Measurements from ENCODE around the gene EPHB1. TPM values are rescaled to one million over a fixed set of nuclear protein-coding genes. Genes with fewer than 3 reads are reported as not detected.

Gene EPHB1
- 3.5 TPM for total RNA-seq
- 10 to 100 TPM; 30.5 to 53.4 (median 40.1) TPM for polyA plus RNA-seq (ENCODE audit: insufficient read depth in 1 of 8, insufficient read length in 8 of 8, low replicate concordance in 1 of 8)
- long read RNA-seq, donor 1, full-length matches to known transcripts = 1 of 1 reads
- long read RNA-seq, donor 1, partial matches to known transcripts = 0 of 1 reads
- long read RNA-seq, donor 1, other reads (novel, unspliced or antisense) = 0 of 1 reads
- long read RNA-seq, donor 2 = 0 reads
- long read RNA-seq, donor 3 = 0 reads
- long read RNA-seq, donor 4 = 0 reads
- long read RNA-seq, donor 5, full-length matches to known transcripts = 1 of 13 reads
- long read RNA-seq, donor 5, partial matches to known transcripts = 7 of 13 reads
- long read RNA-seq, donor 5, other reads (novel, unspliced or antisense) = 5 of 13 reads
- long read RNA-seq, donor 6, full-length matches to known transcripts = 1 of 1 reads
- long read RNA-seq, donor 6, partial matches to known transcripts = 0 of 1 reads
- long read RNA-seq, donor 6, other reads (novel, unspliced or antisense) = 0 of 1 reads
- long read RNA-seq, donor 7 = 0 reads
- long read RNA-seq, donor 8 = 0 reads
- long read RNA-seq, donor 9, partial matches to known transcripts = 5 of 5 reads
- long read RNA-seq, donor 9, other reads (novel, unspliced or antisense) = 0 of 5 reads
- long read RNA-seq, donor 10, partial matches to known transcripts = 12 of 12 reads
- long read RNA-seq, donor 10, other reads (novel, unspliced or antisense) = 0 of 12 reads
- long read RNA-seq, donor 11 = 0 reads

DNA sequence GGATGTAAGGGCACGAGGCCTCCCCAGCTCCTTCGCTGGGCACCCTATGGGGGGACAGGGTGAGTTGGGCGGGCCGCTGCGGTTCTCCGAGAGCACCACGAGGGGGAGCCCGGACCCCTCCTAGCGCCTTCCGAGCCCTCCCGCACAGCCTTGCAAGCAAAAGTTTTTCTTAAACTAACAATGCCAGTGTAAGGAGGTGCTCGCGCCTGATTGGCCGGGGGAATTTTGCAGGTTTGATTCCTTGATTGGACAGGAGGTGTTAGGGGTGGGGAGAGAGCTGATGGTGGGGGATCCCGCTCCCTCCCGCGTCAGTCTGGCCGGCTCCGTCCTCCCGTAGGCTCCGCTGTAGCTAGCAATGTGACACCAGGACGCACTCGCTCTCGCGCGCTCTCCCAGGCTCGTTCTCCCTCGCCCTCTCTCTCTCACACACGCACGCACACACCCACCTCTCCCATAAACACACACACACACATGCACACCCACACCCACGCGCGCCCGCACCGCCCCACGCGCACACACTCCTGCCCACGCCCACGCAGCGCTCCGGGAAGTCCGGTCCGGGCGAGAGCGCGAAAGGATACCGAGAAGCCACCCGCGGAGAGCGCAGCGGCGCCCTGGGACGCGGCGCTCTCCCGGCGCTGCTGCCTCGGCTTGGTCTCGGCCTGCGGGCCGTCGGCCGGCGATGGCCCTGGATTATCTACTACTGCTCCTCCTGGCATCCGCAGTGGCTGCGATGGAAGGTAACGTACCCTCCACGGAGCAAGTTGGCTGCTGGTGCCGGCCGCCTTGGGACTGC is at the start of gene EPHB1:
Gene EPHB1, plus strand, starts transcription at position 311 of the 796 bp plus-strand sequence.
- Histone ChIP-seq H3K27me3 (ENCODE audit: control insufficient read depth, insufficient read depth, low read length) (peaks cover 49% of the 10 kb centered on the region), H3K4me3 (ENCODE audit: low read length) (peak within 1 kb of the TSS; percentile 59), H3K4me1 (ENCODE audit: control insufficient read depth, insufficient read depth, low read length) (peaks cover 34% of the 10 kb centered on the region), H3K36me3 (ENCODE audit: control insufficient read depth, insufficient read depth, low read length) (no peaks in the 10 kb centered on the region), H3K27ac (ENCODE audit: low read length) (peak within 1 kb of the TSS; percentile 59), H3K9me3 (replicated peaks; ENCODE audit: control insufficient read depth, low read depth, low read length) (no peaks in the 10 kb centered on the region)
- peak; percentile 96 for DNase-seq
- WGBS (ENCODE audit: insufficient coverage) = 0% methylated on average over 52 of the region's 70 CpGs

DNA sequence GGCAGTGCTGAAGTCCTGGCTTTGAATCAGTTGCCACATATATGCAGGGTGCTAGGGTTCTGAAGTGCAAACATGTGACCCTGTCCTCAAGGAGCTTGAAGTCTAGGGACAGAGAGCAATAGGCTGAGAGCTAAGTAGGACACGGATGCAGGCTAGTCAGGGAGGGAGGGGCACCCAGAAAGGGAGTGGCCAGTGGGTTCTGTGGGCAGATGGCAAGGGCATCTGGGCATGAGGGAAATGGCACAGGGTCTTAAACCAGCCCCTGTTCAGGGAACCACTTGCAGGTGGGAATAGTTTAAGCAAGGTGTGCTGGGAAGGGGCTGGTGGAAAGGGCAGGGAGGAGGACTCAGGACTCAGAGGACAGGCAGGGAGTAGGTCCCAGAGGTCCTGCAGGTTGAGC is 46.4 kb upstream of the EPHB1 start:
- WGBS (ENCODE audit: insufficient coverage) = 100% methylated on average over 1 of the region's 1 CpG
- Histone ChIP-seq H3K27ac (ENCODE audit: low read length) (no peak overlapping the region), H3K4me1 (ENCODE audit: control insufficient read depth, insufficient read depth, low read length) (peaks cover 19% of the 10 kb centered on the region), H3K27me3 (ENCODE audit: control insufficient read depth, insufficient read depth, low read length) (no peaks in the 10 kb centered on the region), H3K4me3 (ENCODE audit: low read length) (no peak overlapping the region), H3K36me3 (ENCODE audit: control insufficient read depth, insufficient read depth, low read length) (no peaks in the 10 kb centered on the region), H3K9me3 (replicated peaks; ENCODE audit: control insufficient read depth, low read depth, low read length) (no peaks in the 10 kb centered on the region)
- no peak for DNase-seq

DNA sequence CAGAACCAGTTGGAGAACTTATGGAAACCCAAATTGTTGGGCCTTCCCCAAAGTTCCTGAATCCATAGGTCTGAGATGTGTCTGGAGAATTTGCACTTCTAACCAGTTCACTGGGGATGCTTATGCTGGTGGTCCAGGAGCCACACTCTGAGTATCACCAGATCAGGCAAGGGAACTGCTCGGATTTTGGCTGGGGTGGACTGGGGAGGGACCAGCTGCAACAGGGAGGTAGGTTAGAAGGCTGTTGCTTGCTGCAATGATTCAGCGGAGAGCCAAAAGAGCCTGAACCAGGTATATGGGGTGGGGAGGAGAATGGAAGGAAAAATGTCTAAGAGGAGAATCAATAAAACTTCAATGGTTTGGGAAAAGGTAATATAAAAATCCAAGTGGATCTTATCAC is 45.9 kb upstream of the EPHB1 start:
- 72% methylated on average over 2 of the region's 2 CpGs for WGBS (ENCODE audit: insufficient coverage)
- H3K4me1 ChIP-seq (ENCODE audit: control insufficient read depth, insufficient read depth, low read length) = peaks cover 24% of the 10 kb centered on the region
- no peaks in the 10 kb centered on the region for H3K27me3 ChIP-seq (ENCODE audit: control insufficient read depth, insufficient read depth, low read length)
- H3K27ac ChIP-seq (ENCODE audit: low read length) = no peak overlapping the region
- no peaks in the 10 kb centered on the region for H3K9me3 ChIP-seq (replicated peaks; ENCODE audit: control insufficient read depth, low read depth, low read length)
- no peaks in the 10 kb centered on the region for H3K36me3 ChIP-seq (ENCODE audit: control insufficient read depth, insufficient read depth, low read length)
- H3K4me3 ChIP-seq (ENCODE audit: low read length) = no peak overlapping the region
- no peak for DNase-seq

DNA sequence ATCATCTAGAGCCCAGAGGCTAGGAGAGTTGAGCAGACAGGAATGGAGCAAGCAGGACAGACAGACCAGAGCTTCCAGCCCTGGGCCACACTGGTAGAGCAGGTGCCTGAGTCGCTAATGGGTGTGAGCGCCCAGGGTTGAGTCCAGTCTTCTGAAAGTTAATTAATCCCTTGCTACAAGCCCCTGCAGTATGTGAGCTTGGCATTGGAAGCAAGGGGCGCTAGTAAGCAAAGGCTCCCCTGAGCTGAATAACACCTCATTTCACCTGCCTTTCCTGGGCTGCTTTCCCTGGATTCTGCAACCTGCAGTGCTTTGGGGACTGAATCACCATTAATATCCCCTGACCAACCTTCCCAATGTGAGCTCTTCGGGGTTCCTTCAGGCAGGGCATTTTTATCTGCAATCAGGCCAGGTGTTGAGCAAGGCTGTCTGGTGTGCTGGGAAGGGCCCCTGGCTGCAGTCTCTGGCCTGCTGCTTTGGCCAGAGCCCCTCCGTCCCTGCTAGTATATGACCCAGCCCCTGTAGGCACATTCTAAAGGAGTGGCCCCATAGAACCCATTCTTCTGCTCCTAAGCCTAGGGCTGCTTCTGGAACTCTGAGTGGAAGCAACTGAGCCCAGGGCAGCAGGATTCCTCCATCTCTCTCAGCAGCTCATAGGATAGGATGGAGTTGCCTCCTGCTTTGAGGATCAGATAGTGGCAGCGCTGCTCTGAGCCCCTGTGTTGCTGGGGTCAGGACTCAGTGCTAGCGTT is 45.1 kb upstream of the EPHB1 start:
- Histone ChIP-seq H3K36me3 (ENCODE audit: control insufficient read depth, insufficient read depth, low read length) (no peaks in the 10 kb centered on the region), H3K4me1 (ENCODE audit: control insufficient read depth, insufficient read depth, low read length) (peaks cover 32% of the 10 kb centered on the region), H3K9me3 (replicated peaks; ENCODE audit: control insufficient read depth, low read depth, low read length) (no peaks in the 10 kb centered on the region), H3K27me3 (ENCODE audit: control insufficient read depth, insufficient read depth, low read length) (no peaks in the 10 kb centered on the region), H3K4me3 (ENCODE audit: low read length) (no peak overlapping the region), H3K27ac (ENCODE audit: low read length) (no peak overlapping the region)
- 58% methylated on average over 4 of the region's 7 CpGs for WGBS (ENCODE audit: insufficient coverage)
- DNase-seq = no peak

GRCh38 chr3:134751831-134752230 is 43.2 kb upstream of the EPHB1 start:
- H3K9me3 ChIP-seq (replicated peaks; ENCODE audit: control insufficient read depth, low read depth, low read length) = no peaks in the 10 kb centered on the region
- WGBS (ENCODE audit: insufficient coverage) = no CpG with 5 or more reads among the region's 2 CpGs
- no peaks in the 10 kb centered on the region for H3K36me3 ChIP-seq (ENCODE audit: control insufficient read depth, insufficient read depth, low read length)
- no peaks in the 10 kb centered on the region for H3K27me3 ChIP-seq (ENCODE audit: control insufficient read depth, insufficient read depth, low read length)
- no peak overlapping the region for H3K4me3 ChIP-seq (ENCODE audit: low read length)
- H3K27ac ChIP-seq (ENCODE audit: low read length) = no peak overlapping the region
- no peak for DNase-seq
- peaks cover 34% of the 10 kb centered on the region for H3K4me1 ChIP-seq (ENCODE audit: control insufficient read depth, insufficient read depth, low read length)

- H3K27ac ChIP-seq (ENCODE audit: low read length) = peak overlapping the region; percentile 69
- DNase-seq = peak; percentile 39
- 79% methylated on average over 8 of the region's 9 CpGs for WGBS (ENCODE audit: insufficient coverage)
Observed at GRCh38 chr3:134752761-134753461, 42.1 kb upstream of the EPHB1 start.

DNA sequence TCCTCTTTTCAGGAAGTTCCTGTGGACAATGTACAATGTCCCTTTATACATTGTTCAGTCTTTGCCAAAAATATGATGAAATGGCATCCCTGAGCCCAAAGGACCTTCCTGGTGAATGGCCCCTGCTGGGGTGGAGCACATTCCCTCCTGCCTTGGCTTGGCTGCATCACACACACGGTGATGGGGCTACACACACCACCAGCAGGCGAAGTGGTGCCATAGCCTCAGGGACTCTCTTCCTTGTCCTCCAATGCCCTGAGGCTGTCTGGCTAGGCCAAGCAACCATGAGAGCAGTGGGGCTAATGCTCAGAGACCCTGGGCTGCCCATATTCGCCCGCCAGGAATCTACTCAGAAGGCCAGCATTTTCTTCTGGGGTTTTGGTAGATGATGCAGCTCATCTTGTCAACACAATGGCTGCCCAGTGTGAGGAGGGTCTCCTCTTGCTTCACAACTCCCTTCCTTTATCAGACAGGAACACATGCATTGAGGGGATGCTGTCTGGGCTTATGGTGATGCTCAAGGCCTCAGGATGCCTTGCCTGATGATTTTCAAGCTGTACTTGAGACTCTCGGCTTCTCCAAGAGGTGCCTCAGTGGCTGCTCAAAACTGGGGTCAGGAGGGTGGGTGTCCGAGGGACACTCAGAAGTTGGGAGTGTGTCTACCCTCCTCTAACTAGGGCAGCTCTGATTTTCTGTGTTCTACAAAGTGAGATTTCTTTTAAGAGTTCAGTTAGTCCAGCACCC is 40.9 kb upstream of the EPHB1 start:
- Histone ChIP-seq H3K4me1 (ENCODE audit: control insufficient read depth, insufficient read depth, low read length) (peaks cover 34% of the 10 kb centered on the region), H3K36me3 (ENCODE audit: control insufficient read depth, insufficient read depth, low read length) (no peaks in the 10 kb centered on the region), H3K9me3 (replicated peaks; ENCODE audit: control insufficient read depth, low read depth, low read length) (no peaks in the 10 kb centered on the region), H3K4me3 (ENCODE audit: low read length) (no peak overlapping the region), H3K27me3 (ENCODE audit: control insufficient read depth, insufficient read depth, low read length) (no peaks in the 10 kb centered on the region), H3K27ac (ENCODE audit: low read length) (no peak overlapping the region)
- no peak for DNase-seq
- no CpG with 5 or more reads among the region's 6 CpGs for WGBS (ENCODE audit: insufficient coverage)

More at GRCh38 chr3:134752761-134753461, 42.1 kb upstream of the EPHB1 start:
- Histone ChIP-seq H3K4me1 (ENCODE audit: control insufficient read depth, insufficient read depth, low read length) (peaks cover 34% of the 10 kb centered on the region), H3K27me3 (ENCODE audit: control insufficient read depth, insufficient read depth, low read length) (no peaks in the 10 kb centered on the region), H3K4me3 (ENCODE audit: low read length) (no peak overlapping the region), H3K9me3 (replicated peaks; ENCODE audit: control insufficient read depth, low read depth, low read length) (no peaks in the 10 kb centered on the region), H3K36me3 (ENCODE audit: control insufficient read depth, insufficient read depth, low read length) (no peaks in the 10 kb centered on the region)

DNA sequence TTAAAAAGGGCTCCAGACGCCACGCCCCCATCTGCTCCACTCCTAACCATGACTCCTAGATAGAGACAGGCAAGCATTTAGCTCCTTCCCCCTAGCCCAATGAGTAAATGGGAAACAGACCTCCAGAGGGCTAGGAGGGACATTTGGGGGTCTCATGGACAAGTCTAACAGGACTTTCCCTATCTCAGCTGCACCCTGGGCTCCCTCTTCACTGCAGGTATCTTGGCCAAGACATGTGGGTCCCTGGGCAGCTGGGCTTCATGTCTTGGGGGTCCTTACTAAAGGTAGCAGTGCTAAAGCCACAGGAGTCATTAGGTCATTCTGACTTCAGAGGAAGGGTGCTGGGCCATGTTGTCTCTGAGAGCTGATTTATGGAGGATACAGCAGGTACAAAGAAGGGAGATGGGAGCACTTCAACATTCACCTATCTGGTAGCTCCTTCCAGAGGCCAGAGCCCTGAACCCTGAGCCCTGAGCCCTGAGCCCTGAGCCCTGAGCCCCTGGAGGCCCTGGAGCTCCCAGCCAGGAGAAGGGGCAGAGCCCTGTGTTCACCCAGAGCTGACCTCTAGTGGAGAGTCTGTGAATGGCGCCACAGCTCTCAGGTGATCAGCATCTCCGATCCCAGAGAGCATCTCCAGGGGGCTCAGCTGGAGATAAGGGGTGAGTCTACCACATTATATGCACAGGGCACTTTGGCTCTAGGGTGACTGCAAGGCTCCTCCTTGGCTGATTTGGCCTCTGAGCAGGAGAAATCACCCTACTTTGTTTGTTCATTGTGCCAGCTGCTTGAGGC is 40.1 kb upstream of the EPHB1 start:
- Histone ChIP-seq H3K4me3 (ENCODE audit: low read length) (no peak overlapping the region), H3K9me3 (replicated peaks; ENCODE audit: control insufficient read depth, low read depth, low read length) (no peaks in the 10 kb centered on the region), H3K27ac (ENCODE audit: low read length) (no peak overlapping the region), H3K27me3 (ENCODE audit: control insufficient read depth, insufficient read depth, low read length) (no peaks in the 10 kb centered on the region), H3K36me3 (ENCODE audit: control insufficient read depth, insufficient read depth, low read length) (no peaks in the 10 kb centered on the region), H3K4me1 (ENCODE audit: control insufficient read depth, insufficient read depth, low read length) (peaks cover 34% of the 10 kb centered on the region)
- DNase-seq = peak; percentile 11
- 0% methylated on average over 2 of the region's 4 CpGs for WGBS (ENCODE audit: insufficient coverage)
